ENCODE results near the gene ANKH.

DNA sequence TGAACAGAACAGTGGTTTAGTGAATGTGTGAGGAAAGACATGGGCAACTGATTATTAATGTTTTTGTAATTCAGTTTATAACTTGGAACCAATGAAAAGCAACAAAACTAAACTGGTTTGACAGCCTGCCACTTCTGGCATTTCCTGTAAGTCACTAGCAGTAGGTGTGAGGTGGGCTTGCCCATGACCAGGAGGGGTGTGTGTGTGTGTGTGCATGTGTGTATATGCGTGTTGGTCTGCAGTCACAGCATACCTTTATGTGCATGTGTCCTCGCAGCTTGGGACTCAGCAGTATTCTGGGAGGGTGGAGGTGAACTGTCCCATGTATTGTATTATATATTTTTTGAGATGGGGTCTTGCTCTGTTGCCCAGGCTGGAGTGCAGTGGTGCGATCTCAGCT, 174.7 kb downstream of the ANKH start:
- TF ChIP-seq EZH2phosphoT487 (IDR thresholded peaks at IDR 0.05; ENCODE audit: borderline replicate concordance, low read length): no peak
- TF ChIP-seq, protein P1, sequence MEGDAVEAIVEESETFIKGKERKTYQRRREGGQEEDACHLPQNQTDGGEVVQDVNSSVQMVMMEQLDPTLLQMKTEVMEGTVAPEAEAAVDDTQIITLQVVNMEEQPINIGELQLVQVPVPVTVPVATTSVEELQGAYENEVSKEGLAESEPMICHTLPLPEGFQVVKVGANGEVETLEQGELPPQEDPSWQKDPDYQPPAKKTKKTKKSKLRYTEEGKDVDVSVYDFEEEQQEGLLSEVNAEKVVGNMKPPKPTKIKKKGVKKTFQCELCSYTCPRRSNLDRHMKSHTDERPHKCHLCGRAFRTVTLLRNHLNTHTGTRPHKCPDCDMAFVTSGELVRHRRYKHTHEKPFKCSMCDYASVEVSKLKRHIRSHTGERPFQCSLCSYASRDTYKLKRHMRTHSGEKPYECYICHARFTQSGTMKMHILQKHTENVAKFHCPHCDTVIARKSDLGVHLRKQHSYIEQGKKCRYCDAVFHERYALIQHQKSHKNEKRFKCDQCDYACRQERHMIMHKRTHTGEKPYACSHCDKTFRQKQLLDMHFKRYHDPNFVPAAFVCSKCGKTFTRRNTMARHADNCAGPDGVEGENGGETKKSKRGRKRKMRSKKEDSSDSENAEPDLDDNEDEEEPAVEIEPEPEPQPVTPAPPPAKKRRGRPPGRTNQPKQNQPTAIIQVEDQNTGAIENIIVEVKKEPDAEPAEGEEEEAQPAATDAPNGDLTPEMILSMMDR (IDR thresholded peaks at IDR 0.05; ENCODE audit: low read depth, low read length, poor library complexity, severe bottlenecking): no peak

Measured in DOHH2 (cell line).